ENCODE data around the gene ASTL.
"Not testable (repeated sequence)": the region's sequence is repeated elsewhere in the genome, so short reads cannot be mapped to it uniquely, and the experiment has no call there.

ASTL gene

GRCh38 chr2:96142217-96143113 is 4.2 kb upstream of the ASTL start:
- no peak overlapping the region for H3K4me3 ChIP-seq (ENCODE audit: low read depth in 1 of 2, low read length in 2 of 2)
- no peaks in the 10 kb centered on the region for H3K9me3 ChIP-seq (ENCODE audit: low read length)
- no peak overlapping the region for H3K9ac ChIP-seq (ENCODE audit: low read length)
- peaks cover 11% of the 10 kb centered on the region for H3K4me1 ChIP-seq (ENCODE audit: insufficient read depth, low read length)
- H3K36me3 ChIP-seq (ENCODE audit: insufficient read depth, low read length) = no peaks in the 10 kb centered on the region
- H3K27me3 ChIP-seq (ENCODE audit: control insufficient read depth in 1 of 2, insufficient read depth in 2 of 2, low read length in 2 of 2) = no peaks in the 10 kb centered on the region
- H3K27ac ChIP-seq (ENCODE audit: low read depth, low read length) = no peak overlapping the region

GRCh38 chr2:96141624-96141967 is 3.3 kb upstream of the ASTL start:
- H3K36me3 ChIP-seq (ENCODE audit: insufficient read depth, low read length); H3K4me3 ChIP-seq (ENCODE audit: low read depth in 1 of 2, low read length in 2 of 2); H3K27ac ChIP-seq (ENCODE audit: low read depth, low read length); H3K27me3 ChIP-seq (ENCODE audit: control insufficient read depth in 1 of 2, insufficient read depth in 2 of 2, low read length in 2 of 2); H3K9ac ChIP-seq (ENCODE audit: low read length); H3K9me3 ChIP-seq (ENCODE audit: low read length): not testable (repeated sequence)
- peaks cover 11% of the 10 kb centered on the region for H3K4me1 ChIP-seq (ENCODE audit: insufficient read depth, low read length)

GRCh38 chr2:96140941-96141623 is 2.8 kb upstream of the ASTL start:
- Histone ChIP-seq H3K4me3 (ENCODE audit: low read depth in 1 of 2, low read length in 2 of 2) (no peak overlapping the region), H3K27ac (ENCODE audit: low read depth, low read length) (no peak overlapping the region), H3K9ac (ENCODE audit: low read length) (no peak overlapping the region), H3K27me3 (ENCODE audit: control insufficient read depth in 1 of 2, insufficient read depth in 2 of 2, low read length in 2 of 2) (no peaks in the 10 kb centered on the region), H3K36me3 (ENCODE audit: insufficient read depth, low read length) (no peaks in the 10 kb centered on the region), H3K9me3 (ENCODE audit: low read length) (no peaks in the 10 kb centered on the region), H3K4me1 (ENCODE audit: insufficient read depth, low read length) (peaks cover 11% of the 10 kb centered on the region)

- no peak overlapping the region for H3K27ac ChIP-seq (ENCODE audit: low read depth, low read length)
- H3K27me3 ChIP-seq (ENCODE audit: control insufficient read depth in 1 of 2, insufficient read depth in 2 of 2, low read length in 2 of 2) = no peaks in the 10 kb centered on the region
- no peak overlapping the region for H3K9ac ChIP-seq (ENCODE audit: low read length)
- no peaks in the 10 kb centered on the region for H3K9me3 ChIP-seq (ENCODE audit: low read length)
- no peak overlapping the region for H3K4me3 ChIP-seq (ENCODE audit: low read depth in 1 of 2, low read length in 2 of 2)
- peaks cover under 1% of the 10 kb centered on the region for H3K4me1 ChIP-seq (ENCODE audit: insufficient read depth, low read length)
- H3K36me3 ChIP-seq (ENCODE audit: insufficient read depth, low read length) = no peaks in the 10 kb centered on the region
These were observed 968 bp upstream of the ASTL start for GRCh38 chr2:96139181-96139758.

- Histone ChIP-seq H3K4me3 (ENCODE audit: low read depth in 1 of 2, low read length in 2 of 2) (no peak overlapping the region), H3K36me3 (ENCODE audit: insufficient read depth, low read length) (no peaks in the 10 kb centered on the region), H3K9me3 (ENCODE audit: low read length) (no peaks in the 10 kb centered on the region), H3K27me3 (ENCODE audit: control insufficient read depth in 1 of 2, insufficient read depth in 2 of 2, low read length in 2 of 2) (no peaks in the 10 kb centered on the region), H3K9ac (ENCODE audit: low read length) (no peak overlapping the region), H3K4me1 (ENCODE audit: insufficient read depth, low read length) (no peaks in the 10 kb centered on the region), H3K27ac (ENCODE audit: low read depth, low read length) (no peak overlapping the region)
These were observed 752 bp downstream of the ASTL start for GRCh38 chr2:96137321-96138178.

GRCh38 chr2:96136129-96136720 is 2.1 kb downstream of the ASTL start:
- H3K4me1 ChIP-seq (ENCODE audit: insufficient read depth, low read length) = no peaks in the 10 kb centered on the region
- no peaks in the 10 kb centered on the region for H3K36me3 ChIP-seq (ENCODE audit: insufficient read depth, low read length)
- no peak overlapping the region for H3K9ac ChIP-seq (ENCODE audit: low read length)
- H3K9me3 ChIP-seq (ENCODE audit: low read length) = no peaks in the 10 kb centered on the region
- H3K4me3 ChIP-seq (ENCODE audit: low read depth in 1 of 2, low read length in 2 of 2) = no peak overlapping the region
- no peak overlapping the region for H3K27ac ChIP-seq (ENCODE audit: low read depth, low read length)
- H3K27me3 ChIP-seq (ENCODE audit: control insufficient read depth in 1 of 2, insufficient read depth in 2 of 2, low read length in 2 of 2) = no peaks in the 10 kb centered on the region

GRCh38 chr2:96135621-96136020 is 2.7 kb downstream of the ASTL start:
- Histone ChIP-seq H3K4me1 (ENCODE audit: insufficient read depth, low read length) (no peaks in the 10 kb centered on the region), H3K4me3 (ENCODE audit: low read depth in 1 of 2, low read length in 2 of 2) (no peak overlapping the region), H3K9ac (ENCODE audit: low read length) (no peak overlapping the region), H3K9me3 (ENCODE audit: low read length) (no peaks in the 10 kb centered on the region), H3K27ac (ENCODE audit: low read depth, low read length) (no peak overlapping the region), H3K36me3 (ENCODE audit: insufficient read depth, low read length) (no peaks in the 10 kb centered on the region), H3K27me3 (ENCODE audit: control insufficient read depth in 1 of 2, insufficient read depth in 2 of 2, low read length in 2 of 2) (no peaks in the 10 kb centered on the region)

- Histone ChIP-seq H3K4me3 (ENCODE audit: low read depth in 1 of 2, low read length in 2 of 2) (no peak overlapping the region), H3K9me3 (ENCODE audit: low read length) (no peaks in the 10 kb centered on the region), H3K4me1 (ENCODE audit: insufficient read depth, low read length) (no peaks in the 10 kb centered on the region), H3K27me3 (ENCODE audit: control insufficient read depth in 1 of 2, insufficient read depth in 2 of 2, low read length in 2 of 2) (no peaks in the 10 kb centered on the region), H3K27ac (ENCODE audit: low read depth, low read length) (no peak overlapping the region), H3K9ac (ENCODE audit: low read length) (no peak overlapping the region), H3K36me3 (ENCODE audit: insufficient read depth, low read length) (no peaks in the 10 kb centered on the region)
These were observed 3.1 kb downstream of the ASTL start for GRCh38 chr2:96135171-96135570.

GRCh38 chr2:96134421-96134820 is 3.9 kb downstream of the ASTL start:
- H3K4me3 ChIP-seq (ENCODE audit: low read depth in 1 of 2, low read length in 2 of 2) = no peak overlapping the region
- H3K4me1 ChIP-seq (ENCODE audit: insufficient read depth, low read length) = no peaks in the 10 kb centered on the region
- H3K9me3 ChIP-seq (ENCODE audit: low read length) = no peaks in the 10 kb centered on the region
- H3K27me3 ChIP-seq (ENCODE audit: control insufficient read depth in 1 of 2, insufficient read depth in 2 of 2, low read length in 2 of 2) = no peaks in the 10 kb centered on the region
- H3K27ac ChIP-seq (ENCODE audit: low read depth, low read length) = no peak overlapping the region
- H3K9ac ChIP-seq (ENCODE audit: low read length) = no peak overlapping the region
- H3K36me3 ChIP-seq (ENCODE audit: insufficient read depth, low read length) = no peaks in the 10 kb centered on the region

- no peaks in the 10 kb centered on the region for H3K9me3 ChIP-seq (ENCODE audit: low read length)
- no peak overlapping the region for H3K4me3 ChIP-seq (ENCODE audit: low read depth in 1 of 2, low read length in 2 of 2)
- H3K36me3 ChIP-seq (ENCODE audit: insufficient read depth, low read length) = no peaks in the 10 kb centered on the region
- H3K9ac ChIP-seq (ENCODE audit: low read length) = no peak overlapping the region
- no peaks in the 10 kb centered on the region for H3K4me1 ChIP-seq (ENCODE audit: insufficient read depth, low read length)
- H3K27ac ChIP-seq (ENCODE audit: low read depth, low read length) = no peak overlapping the region
- no peaks in the 10 kb centered on the region for H3K27me3 ChIP-seq (ENCODE audit: control insufficient read depth in 1 of 2, insufficient read depth in 2 of 2, low read length in 2 of 2)
These were observed 6.2 kb downstream of the ASTL start for GRCh38 chr2:96131813-96132745.

Data from muscle layer of colon (tissue), 2 donors.